ENCODE data around the gene CSTPP1.
"Not testable (repeated sequence)": the region's sequence is repeated elsewhere in the genome, so short reads cannot be mapped to it uniquely, and the experiment has no call there.

CSTPP1 gene

GRCh38 chr11:47186076-47186699 lies 249.6 kb downstream of the CSTPP1 start, which contains the start of gene PACSIN3:
Gene PACSIN3, minus strand, starts transcription at chr11:47186434. Its CDS starts 3,707 bp downstream, at chr11:47182727.
- DNase-seq = no peak

DNA sequence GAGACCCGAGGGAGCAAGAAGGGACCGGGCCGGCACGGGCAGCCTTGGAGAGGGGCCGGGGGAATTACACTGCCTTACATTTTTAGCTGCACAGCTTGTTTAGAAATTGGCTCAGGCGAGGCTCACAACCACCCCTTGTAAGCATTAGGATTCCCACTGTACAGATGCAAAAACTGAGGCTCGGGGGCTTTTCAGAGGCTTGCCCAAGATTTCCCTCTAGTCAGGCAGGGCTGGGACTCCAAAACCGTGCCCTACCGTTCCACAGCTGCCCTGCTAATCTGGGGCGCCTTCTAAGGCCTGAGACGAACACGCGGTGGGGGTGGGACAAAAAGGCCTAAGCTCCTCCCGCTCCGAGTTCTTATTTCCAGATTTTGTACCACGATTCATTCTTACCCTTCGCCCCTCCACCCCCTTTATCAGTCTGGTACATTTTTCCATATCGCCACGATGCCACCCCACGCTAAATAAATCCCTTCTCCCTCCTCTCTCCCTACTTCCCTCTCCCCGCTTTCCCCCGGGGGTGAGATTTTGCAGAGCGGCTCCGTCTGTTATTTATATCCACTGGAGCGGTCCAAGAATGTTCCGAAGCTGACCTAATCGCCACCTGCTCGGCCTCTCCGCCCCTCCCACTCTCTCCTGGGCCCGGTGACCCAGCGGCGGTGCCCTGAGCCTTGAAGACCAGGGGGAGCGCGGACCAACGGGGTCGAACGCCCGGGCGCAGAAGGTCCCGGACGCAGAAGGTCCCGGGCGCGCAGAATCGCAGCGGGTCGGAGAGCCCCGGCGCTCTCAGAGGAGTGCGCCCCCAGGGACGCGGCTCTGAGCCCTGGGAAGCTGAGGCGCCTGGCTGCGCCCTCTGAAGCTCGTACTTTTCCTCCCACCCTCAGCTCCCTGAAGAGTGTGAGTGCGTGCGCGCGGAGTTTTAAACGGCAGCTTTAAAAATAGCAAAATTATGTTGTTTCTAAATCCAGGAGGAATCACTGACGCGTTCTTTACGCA lies 250.4 kb downstream of the CSTPP1 start:
- peak; percentile 46 for DNase-seq

- no peak for DNase-seq
These were observed 251.2 kb downstream of the CSTPP1 start for GRCh38 chr11:47187723-47188122.

GRCh38 chr11:47188259-47188658 lies 251.7 kb downstream of the CSTPP1 start:
- DNase-seq = no peak

GRCh38 chr11:47189100-47189834 lies 252.7 kb downstream of the CSTPP1 start:
- DNase-seq = no peak

DNA sequence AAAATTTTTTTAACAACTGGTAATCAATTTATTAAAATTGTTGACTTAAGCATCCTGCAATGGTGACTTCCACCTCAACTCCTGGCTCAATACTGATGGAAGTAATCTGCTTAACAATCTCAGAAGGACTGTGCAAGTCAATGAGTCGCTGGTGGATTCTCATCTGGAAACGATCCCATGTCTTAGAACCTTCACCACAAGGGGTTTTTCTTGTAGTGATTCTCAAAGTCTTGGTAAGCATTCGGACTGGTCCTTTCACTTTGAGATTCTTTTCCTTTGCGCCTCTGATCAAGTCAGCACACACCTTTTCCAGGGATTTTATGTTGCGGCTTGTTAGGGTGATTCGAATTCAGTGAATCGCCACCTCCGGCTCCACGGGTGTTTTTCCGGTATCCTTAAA lies 254.6 kb downstream of the CSTPP1 start:
- DNase-seq = not testable (repeated sequence)

- no peak for DNase-seq
These were observed 255.6 kb downstream of the CSTPP1 start for GRCh38 chr11:47192111-47192510.

DNA sequence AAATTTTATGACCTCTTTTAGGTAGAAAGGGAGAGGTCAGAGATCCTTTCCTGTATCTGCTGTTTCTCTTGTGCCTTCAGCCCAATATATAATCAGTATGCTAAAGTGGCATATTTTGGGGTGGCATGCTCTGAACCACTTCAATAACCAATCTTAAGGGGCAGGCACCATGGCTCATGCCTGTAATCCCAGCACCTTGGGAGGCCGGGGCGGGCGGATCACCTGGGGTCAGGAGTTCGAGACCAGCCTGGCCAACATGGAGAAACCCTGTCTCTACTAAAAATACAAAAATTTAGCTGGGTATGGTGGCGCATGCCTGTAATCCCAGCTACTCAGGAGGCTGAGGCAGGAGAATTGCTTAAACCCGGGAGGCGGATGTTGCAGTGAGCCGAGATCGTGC lies 261.6 kb downstream of the CSTPP1 start:
- DNase-seq = not testable (repeated sequence)

GRCh38 chr11:47201015-47201414 lies 264.5 kb downstream of the CSTPP1 start:
- no peak for DNase-seq

GRCh38 chr11:47202576-47202975 lies 266.0 kb downstream of the CSTPP1 start:
- no peak for DNase-seq

DNA sequence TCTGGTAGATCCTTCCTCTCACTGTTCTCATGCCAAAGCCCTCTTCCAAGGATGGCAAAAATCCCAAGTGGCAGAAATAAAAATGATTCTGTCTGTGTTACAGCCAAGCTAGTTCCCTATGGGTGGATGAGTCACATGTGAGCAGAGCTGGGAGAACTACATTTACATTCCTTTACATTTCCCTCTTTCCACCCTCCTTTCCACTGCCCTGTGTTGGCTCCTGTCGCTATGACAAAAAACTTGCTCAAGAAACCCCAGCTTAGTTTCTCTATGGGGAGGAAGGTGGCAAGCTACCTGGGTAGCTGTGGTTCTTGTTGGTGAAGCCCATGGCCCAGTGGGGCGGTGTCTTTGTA lies 268.1 kb downstream of the CSTPP1 start:
- no peak for DNase-seq

DNA sequence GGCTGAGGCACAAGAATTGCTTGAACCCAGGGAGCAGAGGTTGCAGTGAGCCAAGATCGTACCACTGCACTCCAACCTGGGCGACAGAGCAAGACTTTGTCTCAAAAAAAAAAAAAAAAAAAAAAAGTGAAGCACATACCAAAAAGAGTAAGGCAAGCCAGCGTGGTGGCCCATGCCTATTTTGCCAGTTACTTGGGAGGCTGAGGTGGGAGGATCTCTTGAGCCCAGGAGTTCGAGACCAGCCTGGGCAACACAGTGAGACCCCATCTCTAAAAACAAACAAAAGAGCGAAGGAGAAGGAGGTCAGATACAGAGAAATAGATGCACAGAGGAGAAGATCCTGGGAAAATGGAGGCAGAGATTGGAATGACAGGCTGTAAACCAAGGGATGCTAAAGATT lies 270.0 kb downstream of the CSTPP1 start:
- not testable (repeated sequence) for DNase-seq

GRCh38 chr11:47207459-47207858 lies 270.9 kb downstream of the CSTPP1 start:
- no peak for DNase-seq

DNA sequence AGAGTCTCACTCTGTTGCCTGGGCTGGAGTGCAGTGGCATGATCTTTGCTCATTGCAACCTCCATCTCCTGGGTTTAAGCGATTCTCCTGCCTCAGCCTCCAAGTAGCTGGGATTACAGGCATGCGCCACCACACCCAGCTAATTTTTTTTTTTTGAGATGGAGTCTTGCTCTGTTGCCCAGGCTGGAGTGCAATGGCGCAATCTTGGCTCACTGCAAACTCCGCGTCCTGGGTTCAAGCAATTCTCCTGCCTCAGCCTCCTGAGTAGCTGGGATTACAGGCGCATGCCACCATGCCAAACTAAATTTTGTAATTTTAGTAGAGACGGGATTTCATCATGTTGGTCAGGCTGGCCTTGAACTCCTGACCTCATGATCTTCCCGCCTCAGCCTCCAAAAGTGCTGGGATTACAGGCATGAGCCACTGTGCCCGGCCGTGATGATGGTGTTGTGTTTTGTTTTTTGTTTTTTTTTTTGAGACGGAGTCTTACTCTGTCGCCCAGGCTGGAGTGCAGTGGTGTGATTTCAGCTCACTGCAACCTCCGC lies 271.5 kb downstream of the CSTPP1 start:
- DNase-seq = not testable (repeated sequence)

DNA sequence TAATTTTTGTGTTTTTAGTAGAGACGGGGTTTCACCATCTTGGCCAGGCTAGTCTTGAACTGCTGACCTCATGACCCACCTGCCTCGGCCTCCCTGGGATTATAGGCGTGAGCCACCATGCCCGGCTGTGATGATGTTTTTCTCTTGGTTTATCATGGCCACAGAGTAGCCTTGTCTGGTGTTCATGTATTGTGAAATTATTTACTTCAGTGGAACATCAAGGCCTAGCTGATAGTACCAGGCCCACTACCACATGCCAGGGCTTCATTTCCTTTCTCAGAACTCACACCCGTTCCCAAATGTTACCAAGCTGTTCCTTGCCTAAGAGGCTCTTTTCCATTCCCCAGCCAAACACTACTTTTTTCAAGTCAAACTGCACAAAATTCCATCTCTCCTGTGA lies 272.1 kb downstream of the CSTPP1 start:
- DNase-seq = no peak
